HG02571 (cell line): ENCODE data around the gene FADS1.

Experiments used
- ATAC-seq: cut with Tn5 transposase; IDR thresholded peaks from one replicate; pipeline ENCODE4 v1.9.1; 2021; ENCODE audit warnings: mild to moderate bottlenecking, moderate library complexity; ENCODE audit not compliant: unreplicated experiment

Gene FADS1

GRCh38 chr11:61778920-61779650 is 37.7 kb downstream of the FADS1 start:
- no peak for ATAC-seq

- ATAC-seq: no peak
These were observed 38.4 kb downstream of the FADS1 start for GRCh38 chr11:61778357-61778886.

DNA sequence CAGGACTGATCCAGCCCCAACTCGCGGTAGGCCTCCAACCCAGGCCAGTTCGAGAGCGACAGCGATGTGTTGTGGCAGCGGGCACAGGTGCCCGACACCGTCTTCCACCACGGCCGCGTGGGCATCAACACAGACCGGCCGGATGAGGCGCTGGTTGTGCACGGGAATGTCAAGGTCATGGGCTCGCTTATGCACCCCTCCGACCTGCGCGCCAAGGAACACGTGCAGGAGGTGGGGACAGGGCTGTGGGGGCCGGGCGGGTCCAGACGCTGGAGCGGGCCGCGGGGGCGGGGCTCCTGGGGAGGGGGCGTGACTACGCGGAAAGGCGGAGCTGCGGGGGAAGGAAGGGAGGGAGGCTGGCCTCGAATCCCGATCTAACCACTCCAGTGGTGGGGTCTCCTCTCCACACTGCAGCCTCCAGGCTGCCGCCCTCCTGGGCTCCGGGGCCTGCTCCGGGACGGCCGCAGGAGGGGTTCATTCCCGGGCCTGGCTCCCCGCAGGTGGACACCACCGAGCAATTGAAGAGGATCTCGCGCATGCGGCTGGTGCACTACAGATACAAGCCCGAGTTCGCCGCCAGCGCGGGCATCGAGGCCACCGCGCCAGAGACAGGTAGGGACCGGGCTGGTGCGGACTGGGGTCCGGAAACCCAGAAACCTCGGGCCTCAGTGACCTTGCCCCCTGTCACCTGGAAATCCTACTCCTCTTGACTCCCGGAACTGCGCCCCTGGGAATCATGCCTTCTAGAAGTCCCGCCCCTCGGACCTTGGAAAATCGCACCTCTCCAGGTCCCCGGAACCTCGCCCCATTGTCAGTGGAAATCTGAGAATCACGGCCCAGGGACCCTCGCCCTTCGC is 39.3 kb downstream of the FADS1 start:
- no peak for ATAC-seq

DNA sequence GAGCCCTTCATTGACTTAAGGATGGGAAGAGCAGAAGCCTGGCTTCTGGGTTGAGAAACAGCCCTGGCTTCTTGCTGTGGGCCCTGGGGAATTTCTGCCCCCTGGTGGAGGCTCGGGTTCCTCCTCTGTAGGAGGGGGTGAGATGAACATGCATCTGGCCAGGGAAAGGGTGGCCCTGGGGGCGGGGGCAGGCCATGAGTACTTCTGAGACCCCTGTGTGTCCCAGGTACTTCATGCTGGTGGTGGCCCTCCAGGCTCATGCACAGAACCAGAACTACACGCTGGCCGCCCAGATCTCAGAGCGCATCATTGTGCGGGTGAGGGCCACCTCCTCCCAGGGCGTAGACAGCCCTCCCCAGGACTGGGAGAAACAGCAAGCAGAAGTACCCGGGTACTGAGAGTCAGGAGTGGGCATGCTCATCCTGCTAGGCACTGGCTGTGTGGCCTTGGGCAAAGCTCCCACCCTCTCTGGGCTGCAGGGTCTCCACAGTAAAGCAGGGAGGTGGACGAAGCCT is 40.2 kb downstream of the FADS1 start:
- ATAC-seq: no peak

GRCh38 chr11:61775606-61776554 is 40.9 kb downstream of the FADS1 start:
- ATAC-seq: no peak

DNA sequence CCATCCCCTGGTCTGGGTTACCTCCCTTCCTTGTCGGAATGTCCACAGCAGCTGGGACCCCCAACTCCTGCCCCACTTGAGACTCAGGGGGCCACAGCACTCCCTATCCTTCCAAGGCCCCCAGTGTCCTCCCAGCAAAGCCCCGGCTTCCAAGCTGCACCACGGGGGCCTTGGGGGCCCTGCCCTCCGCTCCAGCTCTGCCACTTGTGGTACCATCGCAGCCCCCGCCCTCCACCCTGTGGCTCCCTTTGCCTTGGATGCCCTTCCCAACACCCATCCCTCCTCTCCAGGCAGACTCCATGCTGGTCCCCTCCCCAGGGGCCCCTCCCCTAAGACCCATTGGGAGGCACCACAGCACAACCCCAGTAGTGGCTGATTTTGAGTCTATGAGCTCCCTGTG is 41.7 kb downstream of the FADS1 start:
- no peak for ATAC-seq

- ATAC-seq: no peak
These were observed 42.4 kb downstream of the FADS1 start for GRCh38 chr11:61774411-61774810.

DNA sequence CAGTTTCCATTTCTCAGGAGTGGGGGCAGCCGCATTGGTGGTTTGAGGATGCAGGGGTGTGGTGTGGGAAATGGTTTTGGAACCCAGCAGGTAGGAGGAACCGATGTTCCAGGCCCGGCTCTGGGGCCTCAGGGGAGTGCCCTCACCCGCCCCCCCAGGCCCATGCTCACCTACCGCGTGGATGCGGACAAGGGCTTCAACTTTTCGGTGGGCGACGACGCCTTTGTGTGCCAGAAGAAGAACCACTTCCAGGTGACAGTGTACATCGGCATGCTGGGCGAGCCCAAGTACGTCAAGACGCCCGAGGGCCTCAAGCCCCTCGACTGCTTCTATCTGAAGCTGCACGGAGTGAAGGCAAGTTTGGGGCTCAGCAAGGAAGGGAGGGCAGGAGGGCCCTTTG is 43.0 kb downstream of the FADS1 start:
- no peak for ATAC-seq

DNA sequence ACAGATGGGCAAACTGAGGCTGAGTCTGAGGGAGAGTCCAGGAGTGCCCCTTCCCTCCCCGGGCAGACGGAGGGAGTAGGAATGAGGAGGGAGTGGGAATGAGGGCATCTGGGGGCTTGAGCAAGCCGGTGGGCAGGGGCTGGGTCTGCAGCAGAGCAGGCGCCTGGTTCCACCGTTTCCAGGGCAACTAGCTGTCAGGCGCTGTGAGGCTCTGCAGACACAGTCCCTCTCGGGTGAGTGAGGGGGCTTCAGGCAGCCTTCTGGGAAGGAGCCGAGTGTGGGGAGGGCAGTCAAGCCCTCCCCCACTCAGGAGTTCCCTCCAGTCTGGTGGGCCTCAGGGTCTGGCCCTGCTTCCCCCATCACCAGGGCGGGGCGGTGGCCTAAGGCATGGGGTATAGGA is 43.4 kb downstream of the FADS1 start:
- ATAC-seq: no peak

GRCh38 chr11:61771985-61772455 is 44.8 kb downstream of the FADS1 start:
- no peak for ATAC-seq

DNA sequence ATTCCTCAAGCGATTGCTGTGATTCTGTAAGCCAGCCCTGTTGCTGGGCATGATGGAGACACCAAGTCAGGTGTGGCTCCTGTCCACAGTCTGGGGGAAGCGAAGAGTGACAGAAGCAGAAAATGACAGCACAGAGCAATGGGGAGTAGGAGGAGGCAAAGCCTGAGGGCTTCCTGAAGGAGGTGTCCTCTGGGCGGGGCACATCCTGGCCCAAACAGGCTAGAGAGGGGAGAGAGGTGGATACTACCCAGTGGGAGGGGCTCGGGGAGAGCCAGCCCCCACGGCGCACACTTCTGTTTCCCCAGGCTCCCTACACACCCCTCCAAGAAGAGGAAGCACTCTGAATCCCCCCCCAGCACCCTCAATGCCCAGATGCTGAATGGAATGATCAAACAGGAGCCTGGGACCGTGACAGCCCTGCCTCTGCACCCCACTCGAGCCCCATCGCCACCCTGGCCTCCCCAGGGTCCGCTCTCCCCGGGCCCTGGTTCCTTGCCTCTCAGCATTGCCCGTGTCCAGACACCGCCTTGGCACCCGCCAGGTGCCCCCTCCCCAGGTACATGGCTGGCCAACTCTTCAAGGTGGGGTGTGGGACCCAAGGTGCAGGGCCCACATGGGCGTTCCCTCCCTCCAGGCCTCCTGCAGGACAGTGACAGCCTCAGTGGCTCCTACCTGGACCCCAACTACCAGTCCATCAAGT is 45.5 kb downstream of the FADS1 start:
- ATAC-seq: no peak

- no peak for ATAC-seq
These were observed 46.7 kb downstream of the FADS1 start for GRCh38 chr11:61769946-61770683.

GRCh38 chr11:61769169-61769920 is 47.5 kb downstream of the FADS1 start:
- no peak for ATAC-seq

- no peak for ATAC-seq
These were observed 48.3 kb downstream of the FADS1 start for GRCh38 chr11:61768376-61769076.

GRCh38 chr11:61766353-61766841 is 50.4 kb downstream of the FADS1 start:
- ATAC-seq: no peak

DNA sequence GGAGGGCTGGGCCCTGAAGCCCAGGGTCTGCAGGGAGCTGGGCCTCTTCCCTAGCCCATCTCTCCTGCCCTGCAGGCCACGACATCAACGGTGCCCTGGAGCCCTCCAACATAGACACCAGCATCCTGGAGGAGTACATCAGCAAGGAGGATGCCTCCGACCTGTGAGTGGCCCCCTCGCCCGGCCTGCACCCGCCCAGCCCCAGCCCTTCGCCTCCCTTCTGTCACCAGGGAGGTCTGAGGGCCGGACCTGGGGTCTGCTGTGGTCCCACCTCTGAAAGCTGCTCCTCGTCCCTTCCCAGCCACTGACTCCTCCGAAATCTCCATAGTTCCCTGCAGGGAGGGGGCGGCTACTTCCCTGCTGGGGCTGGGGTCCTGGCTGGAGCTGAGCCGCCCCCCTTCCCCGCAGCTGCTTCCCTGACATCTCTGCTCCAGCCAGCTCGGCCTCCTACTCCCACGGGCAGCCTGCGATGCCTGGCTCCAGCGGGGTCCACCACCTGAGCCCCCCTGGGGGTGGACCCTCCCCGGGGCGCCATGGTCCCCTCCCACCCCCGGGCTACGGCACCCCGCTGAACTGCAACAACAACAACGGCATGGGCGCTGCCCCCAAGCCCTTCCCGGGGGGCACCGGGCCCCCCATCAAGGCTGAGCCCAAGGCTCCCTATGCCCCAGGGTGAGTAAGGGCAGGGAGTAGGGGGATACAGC is 51.1 kb downstream of the FADS1 start:
- no peak for ATAC-seq

- ATAC-seq: no peak
These were observed 52.1 kb downstream of the FADS1 start for GRCh38 chr11:61764606-61765260.
